ENCODE results near the gene HES1. TPM values are rescaled to one million over a fixed set of nuclear protein-coding genes. Genes with fewer than 3 reads are reported as not detected.

HES1 gene
- total and polyA plus RNA-seq, 10 of the 15 experiments (the other 5 are each of a cell fraction or from before 2014, with no cell fraction given): 0.46 to 5.3 (median 2.3) TPM

DNA sequence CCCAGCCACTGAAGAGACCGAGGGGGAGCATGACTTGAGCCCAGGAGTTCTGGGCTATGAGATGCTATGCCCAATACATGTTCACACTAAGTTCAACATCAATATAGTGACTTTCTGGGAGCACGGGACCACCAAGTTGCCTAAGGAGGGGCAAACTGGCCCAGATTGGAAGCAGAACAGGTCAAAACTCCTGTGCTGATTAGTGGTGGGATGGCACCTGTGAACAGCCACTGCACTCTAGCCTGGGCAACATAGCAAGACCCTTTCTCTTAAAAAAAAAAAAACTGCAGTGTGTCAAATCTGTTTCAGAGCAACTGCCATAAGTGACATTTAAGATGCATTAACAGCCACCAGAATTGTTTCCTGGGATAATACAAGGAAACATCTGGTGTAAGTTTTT lies 9.8 kb downstream of the HES1 start (continued):
- TF ChIP-seq, protein P1, sequence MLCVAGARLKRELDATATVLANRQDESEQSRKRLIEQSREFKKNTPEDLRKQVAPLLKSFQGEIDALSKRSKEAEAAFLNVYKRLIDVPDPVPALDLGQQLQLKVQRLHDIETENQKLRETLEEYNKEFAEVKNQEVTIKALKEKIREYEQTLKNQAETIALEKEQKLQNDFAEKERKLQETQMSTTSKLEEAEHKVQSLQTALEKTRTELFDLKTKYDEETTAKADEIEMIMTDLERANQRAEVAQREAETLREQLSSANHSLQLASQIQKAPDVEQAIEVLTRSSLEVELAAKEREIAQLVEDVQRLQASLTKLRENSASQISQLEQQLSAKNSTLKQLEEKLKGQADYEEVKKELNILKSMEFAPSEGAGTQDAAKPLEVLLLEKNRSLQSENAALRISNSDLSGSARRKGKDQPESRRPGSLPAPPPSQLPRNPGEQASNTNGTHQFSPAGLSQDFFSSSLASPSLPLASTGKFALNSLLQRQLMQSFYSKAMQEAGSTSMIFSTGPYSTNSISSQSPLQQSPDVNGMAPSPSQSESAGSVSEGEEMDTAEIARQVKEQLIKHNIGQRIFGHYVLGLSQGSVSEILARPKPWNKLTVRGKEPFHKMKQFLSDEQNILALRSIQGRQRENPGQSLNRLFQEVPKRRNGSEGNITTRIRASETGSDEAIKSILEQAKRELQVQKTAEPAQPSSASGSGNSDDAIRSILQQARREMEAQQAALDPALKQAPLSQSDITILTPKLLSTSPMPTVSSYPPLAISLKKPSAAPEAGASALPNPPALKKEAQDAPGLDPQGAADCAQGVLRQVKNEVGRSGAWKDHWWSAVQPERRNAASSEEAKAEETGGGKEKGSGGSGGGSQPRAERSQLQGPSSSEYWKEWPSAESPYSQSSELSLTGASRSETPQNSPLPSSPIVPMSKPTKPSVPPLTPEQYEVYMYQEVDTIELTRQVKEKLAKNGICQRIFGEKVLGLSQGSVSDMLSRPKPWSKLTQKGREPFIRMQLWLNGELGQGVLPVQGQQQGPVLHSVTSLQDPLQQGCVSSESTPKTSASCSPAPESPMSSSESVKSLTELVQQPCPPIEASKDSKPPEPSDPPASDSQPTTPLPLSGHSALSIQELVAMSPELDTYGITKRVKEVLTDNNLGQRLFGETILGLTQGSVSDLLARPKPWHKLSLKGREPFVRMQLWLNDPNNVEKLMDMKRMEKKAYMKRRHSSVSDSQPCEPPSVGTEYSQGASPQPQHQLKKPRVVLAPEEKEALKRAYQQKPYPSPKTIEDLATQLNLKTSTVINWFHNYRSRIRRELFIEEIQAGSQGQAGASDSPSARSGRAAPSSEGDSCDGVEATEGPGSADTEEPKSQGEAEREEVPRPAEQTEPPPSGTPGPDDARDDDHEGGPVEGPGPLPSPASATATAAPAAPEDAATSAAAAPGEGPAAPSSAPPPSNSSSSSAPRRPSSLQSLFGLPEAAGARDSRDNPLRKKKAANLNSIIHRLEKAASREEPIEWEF (IDR thresholded peaks at IDR 0.05; ENCODE audit: insufficient replicate concordance, low read depth, low read length): no peak
- TF ChIP-seq EED (IDR thresholded peaks at IDR 0.05; ENCODE audit: low read depth) (no peak), PAX5 (IDR thresholded peaks at IDR 0.05; ENCODE audit: borderline replicate concordance, low read depth, low read length) (no peak), EP300 (IDR thresholded peaks at IDR 0.05; ENCODE audit: borderline replicate concordance in 1 of 2, control insufficient read depth in 1 of 2, low read depth in 2 of 2, low read length in 2 of 2) (no peak), TBL1XR1 (IDR thresholded peaks at IDR 0.05; ENCODE audit: low read depth, low read length) (no peak), HDGF (IDR thresholded peaks at IDR 0.05) (no peak), MTA3 (IDR thresholded peaks at IDR 0.05; ENCODE audit: borderline replicate concordance, low read length) (no peak), EGR1 (IDR thresholded peaks at IDR 0.05; ENCODE audit: borderline replicate concordance in 1 of 2, low read depth in 2 of 2, low read length in 2 of 2) (no peak), ASH2L (IDR thresholded peaks at IDR 0.05; ENCODE audit: borderline replicate concordance, low read depth) (no peak), FOXM1 (IDR thresholded peaks at IDR 0.05; ENCODE audit: low read depth, low read length) (no peak), SMARCA5 (IDR thresholded peaks at IDR 0.05) (no peak), CBFB (IDR thresholded peaks at IDR 0.05; ENCODE audit: low read depth) (no peak)
- TF ChIP-seq, protein P2, sequence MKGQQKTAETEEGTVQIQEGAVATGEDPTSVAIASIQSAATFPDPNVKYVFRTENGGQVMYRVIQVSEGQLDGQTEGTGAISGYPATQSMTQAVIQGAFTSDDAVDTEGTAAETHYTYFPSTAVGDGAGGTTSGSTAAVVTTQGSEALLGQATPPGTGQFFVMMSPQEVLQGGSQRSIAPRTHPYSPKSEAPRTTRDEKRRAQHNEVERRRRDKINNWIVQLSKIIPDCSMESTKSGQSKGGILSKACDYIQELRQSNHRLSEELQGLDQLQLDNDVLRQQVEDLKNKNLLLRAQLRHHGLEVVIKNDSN (IDR thresholded peaks at IDR 0.05; ENCODE audit: borderline replicate concordance, extremely low read length, insufficient read depth, low read depth, low read length): no peak
- TF ChIP-seq, protein P3, sequence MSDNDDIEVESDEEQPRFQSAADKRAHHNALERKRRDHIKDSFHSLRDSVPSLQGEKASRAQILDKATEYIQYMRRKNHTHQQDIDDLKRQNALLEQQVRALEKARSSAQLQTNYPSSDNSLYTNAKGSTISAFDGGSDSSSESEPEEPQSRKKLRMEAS (IDR thresholded peaks at IDR 0.05; ENCODE audit: low read depth, low read length): no peak
- TF ChIP-seq, protein P4, sequence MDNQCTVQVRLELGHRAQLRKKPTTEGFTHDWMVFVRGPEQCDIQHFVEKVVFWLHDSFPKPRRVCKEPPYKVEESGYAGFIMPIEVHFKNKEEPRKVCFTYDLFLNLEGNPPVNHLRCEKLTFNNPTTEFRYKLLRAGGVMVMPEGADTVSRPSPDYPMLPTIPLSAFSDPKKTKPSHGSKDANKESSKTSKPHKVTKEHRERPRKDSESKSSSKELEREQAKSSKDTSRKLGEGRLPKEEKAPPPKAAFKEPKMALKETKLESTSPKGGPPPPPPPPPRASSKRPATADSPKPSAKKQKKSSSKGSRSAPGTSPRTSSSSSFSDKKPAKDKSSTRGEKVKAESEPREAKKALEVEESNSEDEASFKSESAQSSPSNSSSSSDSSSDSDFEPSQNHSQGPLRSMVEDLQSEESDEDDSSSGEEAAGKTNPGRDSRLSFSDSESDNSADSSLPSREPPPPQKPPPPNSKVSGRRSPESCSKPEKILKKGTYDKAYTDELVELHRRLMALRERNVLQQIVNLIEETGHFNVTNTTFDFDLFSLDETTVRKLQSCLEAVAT (IDR thresholded peaks at IDR 0.05): no peak

Data from GM12878 (cell line).